Fibroblast of skin of left quadriceps (primary cell): ENCODE measurements around the gene PPP4R1.

Experiments
- DNase-seq, 2 experiments: peaks; one replicate each; pipeline ENCODE4 v3.0.0-alpha.2; 2013; ENCODE audit warnings: low read depth in 2 of 2

Gene PPP4R1

GRCh38 chr18:9587924-9588323 lies 26.4 kb downstream of the PPP4R1 start:
- no peak for DNase-seq

DNA sequence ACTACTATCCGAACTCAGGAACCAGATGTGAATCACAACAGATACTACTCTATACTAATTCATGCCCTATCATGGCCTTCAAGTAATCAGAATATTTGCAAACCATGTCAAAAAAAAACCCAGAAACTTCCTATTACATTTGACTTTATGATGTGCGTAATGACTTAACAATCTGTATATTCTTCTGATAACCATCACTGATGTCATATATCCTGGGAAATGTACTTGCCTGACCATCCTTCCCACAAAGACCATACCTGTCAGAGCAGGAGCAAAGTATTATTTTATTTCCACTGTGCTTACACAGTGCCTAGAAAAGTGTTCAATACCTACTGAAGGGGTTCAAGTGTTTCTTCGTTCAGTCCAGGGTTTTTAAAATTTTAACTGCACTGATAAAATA lies 27.5 kb downstream of the PPP4R1 start:
- no peak for DNase-seq

DNA sequence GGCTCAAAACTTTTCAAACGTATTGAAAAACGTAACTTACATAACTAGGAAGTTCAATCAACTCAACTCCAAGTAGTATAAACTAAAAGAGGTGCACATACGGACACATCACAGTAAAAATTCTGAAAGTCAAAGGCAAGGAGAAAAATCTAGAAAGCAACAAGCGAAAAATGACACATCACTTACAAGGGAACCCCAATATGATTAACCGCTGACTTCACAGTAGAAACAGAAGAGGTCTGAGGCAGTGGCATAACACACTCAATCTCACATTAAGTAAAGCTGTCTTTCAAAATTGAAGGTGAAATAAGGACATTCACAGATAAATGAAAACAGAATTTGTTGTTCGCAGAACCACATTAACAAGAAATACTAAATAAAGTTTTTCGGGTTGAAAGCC lies 32.7 kb downstream of the PPP4R1 start:
- no peak for DNase-seq

GRCh38 chr18:9578306-9578705 lies 36.1 kb downstream of the PPP4R1 start:
- DNase-seq = no peak

DNA sequence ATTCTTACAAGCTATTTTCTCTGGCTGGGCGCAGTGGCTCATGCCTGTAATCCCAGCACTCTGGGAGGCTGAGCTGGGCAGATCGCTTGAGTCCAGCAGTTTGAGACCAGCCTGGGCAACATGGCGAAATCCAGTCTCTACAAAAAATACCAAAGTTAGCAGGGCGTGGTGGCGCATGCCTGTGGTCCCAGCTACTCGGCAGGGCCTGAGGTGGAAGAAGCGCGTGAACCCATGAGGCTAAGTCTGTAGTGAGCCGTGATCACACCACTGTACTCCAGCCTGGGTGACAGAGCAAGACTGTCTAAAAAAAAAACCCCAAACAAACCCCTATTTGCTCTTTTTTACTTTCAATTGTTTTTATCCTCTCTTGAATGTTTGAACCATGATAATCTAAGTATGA lies 37.0 kb downstream of the PPP4R1 start:
- DNase-seq = no peak

DNA sequence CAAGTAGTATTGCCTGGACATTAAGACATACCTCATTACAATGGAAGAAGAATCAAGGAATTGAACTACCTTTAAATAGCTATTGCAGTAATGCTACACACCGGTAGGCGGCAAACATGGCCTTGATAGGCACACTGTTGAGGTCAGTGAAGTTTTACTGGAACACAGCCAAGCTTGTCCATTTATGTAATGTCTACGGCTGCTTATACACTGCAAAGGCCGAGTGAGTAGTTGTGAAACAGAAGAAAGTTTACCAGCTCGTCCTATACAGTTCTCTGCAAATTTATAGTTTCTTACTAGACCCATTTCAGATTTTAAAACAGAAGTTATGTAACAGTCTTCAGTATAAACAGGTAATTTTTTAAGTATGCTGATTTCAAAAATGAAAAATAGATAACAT lies 38.8 kb downstream of the PPP4R1 start:
- DNase-seq = peak; percentile 81 to 85

DNA sequence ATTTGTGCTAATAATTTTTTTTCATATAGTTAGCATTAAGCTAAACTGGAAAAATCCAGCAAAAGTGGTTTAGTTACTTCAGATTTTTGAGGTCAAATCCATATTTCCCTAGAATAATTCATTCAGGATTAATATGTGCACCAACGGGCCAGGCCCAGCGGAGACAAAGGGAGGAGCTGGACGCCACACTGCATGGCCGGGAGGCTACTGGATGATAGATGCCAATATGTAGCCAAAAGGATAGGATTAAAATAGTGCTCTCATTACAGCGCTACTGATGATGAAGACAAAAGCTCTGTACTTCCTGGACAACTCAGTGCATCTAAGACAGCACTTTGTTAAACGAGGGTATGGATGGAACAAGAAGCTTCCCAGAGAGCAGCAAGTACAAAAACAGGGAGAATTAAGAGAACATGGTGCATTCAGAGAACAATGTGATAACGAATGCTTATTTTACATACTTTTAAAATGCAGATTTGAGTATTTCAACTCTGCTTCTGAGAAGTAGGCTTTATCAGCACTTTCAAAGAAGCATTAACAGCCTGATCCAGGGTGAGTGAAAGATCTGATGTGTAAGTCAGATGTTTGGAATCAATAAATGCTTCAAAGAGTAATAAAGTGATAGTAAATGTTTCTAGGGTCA lies 39.8 kb downstream of the PPP4R1 start:
- no peak for DNase-seq

- no peak for DNase-seq
These were observed 42.8 kb downstream of the PPP4R1 start for GRCh38 chr18:9571546-9571945.

DNA sequence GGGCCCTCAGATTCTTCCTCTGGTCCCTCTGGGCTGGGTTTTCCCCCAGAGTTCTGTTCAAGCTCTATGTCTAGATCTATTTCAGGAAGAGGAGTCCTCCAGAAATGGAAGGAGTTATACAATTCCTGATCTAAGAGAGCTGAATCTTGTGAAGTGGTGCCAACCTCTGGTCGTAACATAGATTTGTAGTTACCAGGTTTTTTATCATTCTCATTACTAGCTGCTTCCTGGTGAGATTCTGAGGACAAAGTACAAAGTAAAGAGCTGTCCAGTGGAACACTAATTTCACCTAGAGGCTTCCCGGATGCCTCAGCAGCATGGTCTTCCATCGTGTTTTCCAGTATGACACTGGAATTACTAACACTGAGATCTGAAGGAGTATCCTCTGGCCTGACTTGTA lies 44.1 kb downstream of the PPP4R1 start:
- DNase-seq = no peak

DNA sequence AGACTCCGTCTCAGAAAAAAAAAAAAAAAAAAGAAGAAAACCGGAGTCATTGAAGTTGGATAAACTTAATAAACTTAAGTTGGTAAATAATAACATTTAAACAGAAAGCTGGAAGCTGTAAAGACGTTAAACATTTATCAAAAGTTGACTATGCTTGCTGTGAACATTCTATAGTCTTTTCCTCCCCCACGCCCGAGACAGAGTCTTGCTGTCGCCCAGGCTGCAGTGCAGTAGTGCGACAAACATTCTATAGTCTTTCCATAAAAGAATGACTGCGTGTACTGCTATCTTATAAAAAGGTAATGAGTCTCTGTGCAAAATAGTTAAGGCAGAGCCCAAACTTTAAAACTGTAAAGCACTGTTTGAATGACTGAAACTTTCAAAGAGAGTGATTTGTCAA lies 45.2 kb downstream of the PPP4R1 start:
- no peak for DNase-seq

- DNase-seq = no peak
These were observed 46.2 kb downstream of the PPP4R1 start for GRCh38 chr18:9568186-9568585.

- no peak for DNase-seq
These were observed 49.0 kb downstream of the PPP4R1 start for GRCh38 chr18:9565407-9565806.

DNA sequence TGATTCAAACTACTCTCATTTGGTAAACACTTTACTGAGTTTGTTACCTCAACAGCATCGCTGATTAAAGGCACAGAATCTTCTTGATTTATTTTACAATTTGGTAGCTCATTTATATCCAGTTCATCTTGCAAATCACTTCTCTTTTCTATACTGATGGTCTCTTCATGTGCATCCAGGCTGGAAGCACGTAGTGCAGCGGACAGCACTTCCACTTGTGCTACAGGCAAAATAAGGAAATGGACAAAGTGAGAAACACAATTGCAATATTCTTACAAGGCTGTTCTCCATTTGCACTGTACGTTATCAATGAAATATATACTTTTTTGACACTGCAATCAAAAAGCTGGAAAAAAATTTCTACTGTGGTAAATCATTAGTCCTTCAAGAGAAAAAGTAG lies 51.0 kb downstream of the PPP4R1 start:
- no peak for DNase-seq

DNA sequence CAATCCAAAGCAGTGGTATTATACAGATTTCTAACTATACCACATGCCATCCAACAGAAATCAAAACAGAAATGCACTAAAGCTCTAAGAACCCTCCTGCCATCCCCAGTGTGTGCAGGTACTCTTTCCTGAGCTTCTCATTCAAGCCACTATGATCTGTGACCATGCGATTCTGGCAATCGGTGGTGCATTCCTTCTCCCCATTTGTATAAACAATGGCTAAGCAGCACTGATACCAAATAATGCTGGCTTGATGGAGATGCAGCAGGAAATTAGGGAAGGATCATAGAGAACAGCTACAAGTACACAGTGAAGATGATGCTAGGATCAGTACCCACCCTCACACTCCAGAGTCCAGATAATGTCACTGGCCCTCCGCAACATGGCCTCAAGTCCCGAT lies 51.8 kb downstream of the PPP4R1 start:
- DNase-seq = no peak

DNA sequence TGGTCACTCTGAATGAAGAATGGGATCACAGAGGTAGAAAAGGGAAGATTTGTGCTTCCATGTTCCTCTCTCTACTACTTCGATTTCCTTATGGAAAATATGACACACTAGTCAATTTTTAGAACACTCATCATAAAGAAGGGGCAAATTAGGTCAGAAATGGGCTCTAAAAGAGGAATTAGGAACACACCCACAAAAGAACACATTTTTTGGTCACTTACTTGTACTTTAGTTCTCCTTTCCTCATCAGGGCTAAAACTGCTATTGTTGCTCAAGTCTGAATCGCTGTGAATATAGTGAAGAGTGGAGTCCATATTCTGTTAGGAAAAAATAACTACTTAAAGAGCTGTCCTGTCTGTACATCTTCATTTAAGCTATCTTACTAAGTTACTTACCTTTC lies 52.6 kb downstream of the PPP4R1 start:
- DNase-seq = no peak

DNA sequence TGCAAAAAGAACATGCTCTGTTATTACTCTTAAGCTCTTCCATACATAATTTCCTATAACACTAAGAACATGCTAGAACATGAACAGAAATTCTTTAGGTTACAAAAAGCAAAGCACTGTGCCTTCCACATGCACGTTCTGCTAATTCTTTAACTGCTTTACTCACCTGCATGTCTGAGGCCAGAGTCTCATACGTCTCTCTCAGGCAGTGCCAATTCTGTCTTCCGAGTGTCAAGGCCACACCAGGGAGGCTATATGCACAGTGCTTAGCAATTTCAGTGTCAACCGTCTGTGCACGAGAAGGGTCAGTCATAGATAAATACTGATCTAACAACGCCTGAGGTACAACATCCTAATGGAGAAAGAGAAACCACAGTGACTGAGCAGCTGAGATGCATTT lies 55.1 kb downstream of the PPP4R1 start:
- no peak for DNase-seq

GRCh38 chr18:9558387-9559064 lies 55.8 kb downstream of the PPP4R1 start:
- DNase-seq = no peak

DNA sequence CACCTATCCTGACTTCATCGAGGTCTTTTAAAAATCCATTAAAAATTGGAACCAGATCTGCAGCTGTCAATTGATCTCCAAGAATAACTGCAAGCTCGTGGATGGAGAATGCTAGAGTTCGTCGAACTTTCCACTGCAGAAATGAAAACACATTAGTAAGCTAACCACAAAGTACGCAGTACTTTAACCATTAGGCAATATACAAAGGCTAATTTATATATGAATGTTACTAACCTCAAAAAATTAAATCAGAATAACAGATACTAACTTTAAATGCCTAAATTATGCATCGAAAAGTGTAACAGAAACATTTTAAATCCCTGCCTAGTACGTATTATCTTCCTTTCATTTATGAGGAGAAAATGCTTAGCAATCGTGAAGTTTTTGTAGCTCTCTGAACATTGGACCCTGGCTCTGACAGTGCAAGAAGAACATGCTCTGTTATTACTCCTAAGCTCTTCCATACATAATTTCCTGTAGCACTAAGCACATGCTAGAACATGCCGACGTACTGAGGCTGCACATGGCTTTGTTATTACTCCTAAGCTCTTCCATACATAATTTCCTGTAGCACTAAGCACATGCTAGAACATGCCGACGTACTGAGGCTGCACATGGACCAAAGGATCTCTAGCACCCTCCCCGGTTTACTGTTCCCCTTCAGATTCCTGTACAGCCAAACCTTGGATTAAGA lies 57.0 kb downstream of the PPP4R1 start:
- no peak for DNase-seq

GRCh38 chr18:9552616-9553015 lies 61.7 kb downstream of the PPP4R1 start:
- DNase-seq = no peak

DNA sequence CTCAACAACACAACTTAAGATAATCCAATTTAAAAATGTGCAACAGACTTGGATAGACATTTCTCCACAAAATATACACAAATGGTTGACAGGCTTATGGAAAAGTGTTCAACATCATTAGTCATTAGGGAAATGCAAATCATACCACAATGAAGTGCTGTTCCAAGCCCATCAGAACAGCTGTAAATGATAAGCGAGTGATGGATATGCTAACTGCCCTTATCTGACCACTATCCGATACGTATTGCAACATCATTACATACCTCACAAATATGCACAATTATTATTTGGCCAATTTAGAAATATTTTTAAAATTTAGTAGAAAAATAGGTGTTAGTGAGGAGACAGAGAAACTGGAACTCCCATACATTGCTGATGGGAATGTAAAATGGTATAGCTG lies 62.2 kb downstream of the PPP4R1 start:
- peak; percentile 37 to 39 for DNase-seq

DNA sequence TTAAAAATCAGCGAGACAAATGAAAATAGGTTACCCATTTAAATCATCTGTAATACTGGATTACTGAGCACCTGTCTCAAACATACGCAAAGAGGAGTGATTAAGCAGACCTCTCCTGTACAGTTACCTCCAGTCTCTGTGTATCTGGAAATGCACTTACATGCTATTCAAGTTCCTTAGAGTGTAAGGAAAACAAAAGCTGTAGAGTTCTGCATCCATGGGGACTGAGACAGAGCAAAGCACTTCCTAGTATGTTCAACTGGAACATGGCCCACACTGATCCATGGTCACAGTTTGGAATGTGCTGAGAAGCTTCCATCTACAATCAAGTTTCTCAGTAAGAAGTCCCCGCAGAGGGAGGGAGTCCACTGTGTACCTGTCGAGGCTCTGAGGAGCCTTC lies 63.9 kb downstream of the PPP4R1 start:
- no peak for DNase-seq

DNA sequence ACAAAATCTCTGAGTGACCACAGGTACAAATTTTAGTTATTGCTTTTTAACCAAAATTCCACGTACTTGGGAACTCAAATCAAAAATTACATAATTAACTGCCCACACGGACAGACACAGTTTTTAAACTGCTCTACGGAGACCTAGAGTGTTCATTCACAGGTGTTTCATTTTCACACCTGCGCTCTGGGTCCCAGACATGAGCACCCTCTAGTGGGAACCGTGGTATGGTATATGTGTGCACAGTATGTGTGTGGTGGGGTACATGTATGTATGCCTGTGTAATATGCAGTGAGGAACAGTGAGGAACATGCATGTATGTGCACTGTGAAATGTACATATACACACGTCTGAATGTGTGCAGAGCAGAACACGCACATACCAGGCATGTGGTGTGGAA lies 65.0 kb downstream of the PPP4R1 start:
- no peak for DNase-seq

DNA sequence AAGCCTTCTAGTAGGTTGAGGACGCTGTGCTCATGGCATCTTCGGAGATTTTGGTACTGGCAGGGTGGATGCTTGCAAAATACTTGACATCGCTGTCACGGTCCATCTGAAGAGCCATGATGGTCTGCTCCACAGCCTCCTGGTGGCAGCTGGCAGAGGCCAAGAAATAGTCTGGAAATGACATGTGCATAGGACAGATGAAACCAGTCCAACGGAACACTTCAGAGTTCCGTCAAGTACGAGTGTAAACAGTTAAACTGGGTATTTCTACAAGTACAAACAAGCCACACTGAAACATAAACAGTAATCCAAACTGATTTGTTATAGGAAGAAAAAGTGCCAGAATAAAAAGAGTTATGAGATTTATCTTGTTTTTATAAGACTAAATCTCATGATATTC lies 66.6 kb downstream of the PPP4R1 start:
- DNase-seq = no peak
